H1 (cell line): Measurements from ENCODE around the gene NOL3.

ENCODE experiments used
- ATF3 ChIP-seq: IDR thresholded peaks from 2 replicates; pipeline ENCODE4 v1.6.1; 2011; ENCODE audit warnings: low read depth, mild to moderate bottlenecking, low read length; ENCODE audit not compliant: insufficient read depth
- EP300 ChIP-seq, 2 experiments: IDR thresholded peaks; 1 replicate in 1 of 2; 2 replicates in 1 of 2; pipeline ENCODE4 v1.6.1; 2011 to 2012; ENCODE audit warnings: low read depth in 2 of 2, low read length in 2 of 2, mild to moderate bottlenecking in 2 of 2, borderline replicate concordance in 1 of 2, inconsistent platforms in 1 of 2, moderate library complexity in 1 of 2
- EZH2 ChIP-seq: fragments of 200-600 bp; sonication (generic); IDR thresholded peaks from 2 replicates; pipeline ENCODE4 v1.7.1; 2012; ENCODE audit warnings: low read depth, mild to moderate bottlenecking, moderate library complexity, low read length, inconsistent platforms; ENCODE audit not compliant: severe bottlenecking
- GABPA ChIP-seq: IDR thresholded peaks from 2 replicates; pipeline ENCODE4 v1.6.1; 2011; ENCODE audit warnings: mild to moderate bottlenecking, low read length, moderate library complexity, borderline replicate concordance; ENCODE audit not compliant: insufficient read depth
- JUN ChIP-seq: IDR thresholded peaks from 2 replicates; pipeline ENCODE4 v1.6.1; 2011; ENCODE audit warnings: low read depth, mild to moderate bottlenecking, improper control_type of control experiment, low read length
- KDM1A ChIP-seq: fragments of 200-600, 300-600 bp; sonication (generic); IDR thresholded peaks from 2 replicates; pipeline ENCODE4 v1.7.1; 2016; ENCODE audit warnings: mild to moderate bottlenecking, low read length, borderline replicate concordance
- POLR2A ChIP-seq, 2 experiments: IDR thresholded peaks; 1 replicate in 1 of 2; 2 replicates in 1 of 2; pipeline ENCODE4 v1.6.1; 2011; ENCODE audit warnings: low read depth in 2 of 2, low read length in 2 of 2, mild to moderate bottlenecking in 2 of 2; ENCODE audit errors: control extremely low read depth in 1 of 2
- POLR2AphosphoS5 ChIP-seq: IDR thresholded peaks from 2 replicates; pipeline ENCODE4 v1.6.1; 2011; ENCODE audit warnings: low read depth, low read length
- SIN3A ChIP-seq, 2 experiments: IDR thresholded peaks in 1 of 2; conservative IDR thresholded peaks in 1 of 2; 2 replicates each; pipeline ENCODE4 v1.6.1; 2011 to 2012; ENCODE audit warnings: low read length in 2 of 2, improper control_type of control experiment in 1 of 2, low read depth in 1 of 2, mild to moderate bottlenecking in 1 of 2
- SP1 ChIP-seq: IDR thresholded peaks from 2 replicates; pipeline ENCODE4 v1.6.1; 2011; ENCODE audit warnings: low read depth, low read length
- TBP ChIP-seq: IDR thresholded peaks from 2 replicates; pipeline ENCODE4 v1.6.1; 2011; ENCODE audit warnings: low read depth, low read length, improper control_type of control experiment
- YY1 ChIP-seq: IDR thresholded peaks from 2 replicates; pipeline ENCODE4 v1.6.1; 2011; ENCODE audit warnings: low read depth, mild to moderate bottlenecking, low read length
- TF ChIP-seq, protein P1 (sequence below), 3 experiments: IDR thresholded peaks; 1 replicate in 2 of 3; 2 replicates in 1 of 3; pipeline versions ENCODE4 v1.5.1 to v1.6.1; 2011; ENCODE audit warnings: low read length in 3 of 3, mild to moderate bottlenecking in 3 of 3, inconsistent platforms in 2 of 3, low read depth in 1 of 3, moderate library complexity in 1 of 3; ENCODE audit not compliant: insufficient read depth in 1 of 3; ENCODE audit errors: control extremely low read depth in 1 of 3

DNA sequence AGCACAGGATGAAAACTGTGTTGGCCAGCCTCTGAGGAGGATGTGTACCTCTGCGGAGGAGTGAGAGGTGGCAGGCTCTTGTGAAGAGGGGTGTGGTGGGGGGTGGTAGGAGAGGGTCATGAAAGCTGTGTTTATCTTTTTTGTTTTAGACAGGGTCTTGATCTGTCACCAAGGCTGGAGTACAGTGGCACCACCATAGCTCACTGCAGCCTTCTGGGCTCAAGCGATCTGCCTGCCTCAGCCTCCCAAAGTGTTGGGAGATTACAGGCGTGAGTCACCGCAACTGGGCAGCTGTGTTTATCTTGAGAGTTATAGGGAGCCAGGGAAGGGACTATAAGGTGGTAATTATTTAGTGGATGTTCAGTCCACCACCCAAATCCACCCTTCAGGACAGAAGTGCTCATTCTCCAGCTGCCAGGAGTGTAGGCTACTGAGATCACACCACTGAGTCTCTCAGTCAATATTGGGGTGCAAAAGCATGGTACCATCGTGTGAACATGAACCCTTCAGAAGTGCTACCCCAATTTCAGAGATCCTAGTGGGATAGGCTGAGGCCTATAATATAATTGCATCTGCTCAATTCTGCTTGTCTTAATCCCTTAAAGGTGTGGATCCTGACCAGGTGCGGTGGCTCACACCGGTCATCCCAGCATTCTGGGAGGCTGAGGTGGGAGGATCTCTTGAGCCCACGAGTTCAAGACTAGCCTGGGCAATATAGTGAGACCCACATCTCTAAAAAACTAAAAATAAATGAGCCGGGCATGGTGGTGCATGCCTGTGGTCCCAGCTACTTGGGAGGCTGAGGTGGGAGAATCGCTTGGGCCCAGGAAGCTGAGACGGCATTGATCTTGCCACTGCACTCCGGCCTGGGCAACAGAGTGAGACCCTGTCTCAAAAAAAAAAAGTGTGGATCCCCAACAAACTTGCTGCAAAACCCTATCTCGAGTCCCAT lies 20.4 kb downstream of the NOL3 start:
- TF ChIP-seq KDM1A (no peak), SIN3A (conservative IDR thresholded peaks at IDR 0.05 in 1 of 2, IDR thresholded peaks at IDR 0.05 in 1 of 2; ENCODE audit: low read depth in 1 of 2, low read length in 2 of 2) (no peak), EZH2 (no peak), SP1 (no peak), JUN (no peak), YY1 (no peak), POLR2A (IDR thresholded peaks at IDR 0.05; ENCODE audit: control extremely low read depth in 1 of 2, low read depth in 2 of 2, low read length in 2 of 2) (no peak), GABPA (no peak), EP300 (IDR thresholded peaks at IDR 0.05; ENCODE audit: borderline replicate concordance in 1 of 2, low read depth in 2 of 2, low read length in 2 of 2) (no peak), TBP (no peak), POLR2AphosphoS5 (no peak), ATF3 (no peak)
- TF ChIP-seq, protein P1, sequence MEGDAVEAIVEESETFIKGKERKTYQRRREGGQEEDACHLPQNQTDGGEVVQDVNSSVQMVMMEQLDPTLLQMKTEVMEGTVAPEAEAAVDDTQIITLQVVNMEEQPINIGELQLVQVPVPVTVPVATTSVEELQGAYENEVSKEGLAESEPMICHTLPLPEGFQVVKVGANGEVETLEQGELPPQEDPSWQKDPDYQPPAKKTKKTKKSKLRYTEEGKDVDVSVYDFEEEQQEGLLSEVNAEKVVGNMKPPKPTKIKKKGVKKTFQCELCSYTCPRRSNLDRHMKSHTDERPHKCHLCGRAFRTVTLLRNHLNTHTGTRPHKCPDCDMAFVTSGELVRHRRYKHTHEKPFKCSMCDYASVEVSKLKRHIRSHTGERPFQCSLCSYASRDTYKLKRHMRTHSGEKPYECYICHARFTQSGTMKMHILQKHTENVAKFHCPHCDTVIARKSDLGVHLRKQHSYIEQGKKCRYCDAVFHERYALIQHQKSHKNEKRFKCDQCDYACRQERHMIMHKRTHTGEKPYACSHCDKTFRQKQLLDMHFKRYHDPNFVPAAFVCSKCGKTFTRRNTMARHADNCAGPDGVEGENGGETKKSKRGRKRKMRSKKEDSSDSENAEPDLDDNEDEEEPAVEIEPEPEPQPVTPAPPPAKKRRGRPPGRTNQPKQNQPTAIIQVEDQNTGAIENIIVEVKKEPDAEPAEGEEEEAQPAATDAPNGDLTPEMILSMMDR (IDR thresholded peaks at IDR 0.05; ENCODE audit: control extremely low read depth in 1 of 3, insufficient read depth in 1 of 3, low read depth in 1 of 3, low read length in 3 of 3): no peak
